H9 (cell line): ENCODE data around the gene SEMA4D. TPM values are rescaled to one million over a fixed set of nuclear protein-coding genes. Genes with fewer than 3 reads are reported as not detected.

ENCODE experiments used
- DNase-seq: peaks from one replicate; pipeline ENCODE4 v3.0.0-alpha.2; 2017
- H2AFZ ChIP-seq: one replicate; pipeline ENCODE4 v1.6.1; 2013; ENCODE audit warnings: mild to moderate bottlenecking, low read length, control low read depth, moderate library complexity
- H2AK5ac ChIP-seq: 2 replicates; pipeline ENCODE4 v1.6.1; 2013; ENCODE audit warnings: low read length, control low read depth, mixed read lengths; ENCODE audit not compliant: insufficient read length
- H2BK120ac ChIP-seq: one replicate; pipeline ENCODE4 v1.6.1; 2013; ENCODE audit warnings: low read depth, mild to moderate bottlenecking, low read length, control low read depth, inconsistent platforms; ENCODE audit not compliant: poor library complexity, severe bottlenecking
- H2BK12ac ChIP-seq: 2 replicates; pipeline ENCODE4 v1.6.1; 2013; ENCODE audit warnings: low read length, control low read depth, mixed read lengths, low read depth; ENCODE audit not compliant: insufficient read length
- H2BK15ac ChIP-seq: 2 replicates; pipeline ENCODE4 v1.6.1; 2013; ENCODE audit warnings: low read depth, low read length, control low read depth
- H2BK20ac ChIP-seq: one replicate; pipeline ENCODE4 v1.6.1; 2013; ENCODE audit warnings: low read depth, mild to moderate bottlenecking, low read length, control low read depth, inconsistent platforms; ENCODE audit not compliant: poor library complexity, severe bottlenecking
- H2BK5ac ChIP-seq: 2 replicates; pipeline ENCODE4 v1.6.1; 2013; ENCODE audit warnings: low read length, control low read depth, mixed read lengths; ENCODE audit not compliant: insufficient read length
- H3K14ac ChIP-seq: 2 replicates; pipeline ENCODE4 v1.6.1; 2013; ENCODE audit warnings: low read length, control low read depth; ENCODE audit not compliant: insufficient read depth
- H3K18ac ChIP-seq: 2 replicates; pipeline ENCODE4 v1.6.1; 2013; ENCODE audit warnings: low read depth, mild to moderate bottlenecking, mixed read lengths, low read length, control low read depth; ENCODE audit not compliant: insufficient read length
- H3K23ac ChIP-seq: 2 replicates; pipeline ENCODE4 v1.6.1; 2013; ENCODE audit warnings: low read length, control low read depth, mixed read lengths, low read depth; ENCODE audit not compliant: insufficient read length
- H3K23me2 ChIP-seq: 2 replicates; pipeline ENCODE4 v1.6.1; 2013; ENCODE audit warnings: low read depth, mild to moderate bottlenecking, mixed read lengths, low read length, control low read depth; ENCODE audit not compliant: insufficient read length, poor library complexity, severe bottlenecking
- H3K27ac ChIP-seq: 2 replicates; pipeline ENCODE4 v1.5.1; 2013; ENCODE audit warnings: low read length, control low read depth, mixed read lengths, low read depth; ENCODE audit not compliant: insufficient read length
- H3K27me3 ChIP-seq: 2 replicates; pipeline ENCODE4 v1.6.1; 2013; ENCODE audit warnings: low read length, control low read depth, inconsistent platforms; ENCODE audit not compliant: insufficient read depth
- H3K4ac ChIP-seq: 2 replicates; pipeline ENCODE4 v1.6.1; 2013; ENCODE audit warnings: low read depth, mild to moderate bottlenecking, control low read depth, inconsistent platforms, low read length, moderate library complexity
- H3K4me1 ChIP-seq: 2 replicates; pipeline ENCODE4 v1.6.1; 2013; ENCODE audit warnings: low read length, control low read depth, inconsistent platforms; ENCODE audit not compliant: insufficient read depth
- H3K4me2 ChIP-seq: 2 replicates; pipeline ENCODE4 v1.6.1; 2013; ENCODE audit warnings: low read length, control low read depth, mixed read lengths; ENCODE audit not compliant: insufficient read length, insufficient read depth
- H3K56ac ChIP-seq: 2 replicates; pipeline ENCODE4 v1.6.1; 2013; ENCODE audit warnings: low read depth, mild to moderate bottlenecking, mixed read lengths, low read length, control low read depth; ENCODE audit not compliant: insufficient read length
- H3K79me1 ChIP-seq: 2 replicates; pipeline ENCODE4 v1.6.1; 2013; ENCODE audit warnings: low read depth, mild to moderate bottlenecking, moderate library complexity, low read length, control low read depth, inconsistent platforms; ENCODE audit not compliant: insufficient read depth, poor library complexity, severe bottlenecking
- H3K79me2 ChIP-seq: 2 replicates; pipeline ENCODE4 v1.6.1; 2013; ENCODE audit warnings: low read length, control low read depth, inconsistent platforms; ENCODE audit not compliant: insufficient read depth
- H3K9ac ChIP-seq: 2 replicates; pipeline ENCODE4 v1.6.1; 2013; ENCODE audit warnings: low read length, control low read depth, mixed read lengths; ENCODE audit not compliant: insufficient read length; ENCODE audit errors: extremely low read depth
- H3K9me3 ChIP-seq: one replicate; pipeline ENCODE4 v1.6.1; 2013; ENCODE audit warnings: low read depth, low read length, inconsistent platforms; ENCODE audit not compliant: control insufficient read depth
- H3T11ph ChIP-seq: one replicate; pipeline ENCODE4 v1.6.1; 2013; ENCODE audit warnings: mild to moderate bottlenecking, low read length, control low read depth, inconsistent platforms
- H4K20me1 ChIP-seq: one replicate; pipeline ENCODE4 v1.6.1; 2013; ENCODE audit not compliant: control insufficient read depth, insufficient read length, insufficient read depth
- H4K5ac ChIP-seq: 2 replicates; pipeline ENCODE4 v1.6.1; 2013; ENCODE audit warnings: low read depth, mild to moderate bottlenecking, mixed read lengths, low read length, control low read depth; ENCODE audit not compliant: insufficient read length
- H4K8ac ChIP-seq: replicated peaks from 2 replicates; pipeline ENCODE4 v1.6.1; 2013; ENCODE audit warnings: low read length, control low read depth, mixed read lengths, low read depth; ENCODE audit not compliant: insufficient read length
- H4K91ac ChIP-seq: 2 replicates; pipeline ENCODE4 v1.6.1; 2013; ENCODE audit warnings: low read depth, mild to moderate bottlenecking, moderate library complexity, mixed read lengths, low read length, control low read depth; ENCODE audit not compliant: insufficient read length
- H3K27ac Mint-ChIP-seq, 3 experiments: 2 replicates in 2 of 3; 3 replicates in 1 of 3; pipeline ENCODE4 v1.8.0; 2020 to 2021; ENCODE audit warnings: mixed read lengths in 3 of 3, mild to moderate bottlenecking in 1 of 3, moderate library complexity in 1 of 3
- H3K27me3 Mint-ChIP-seq: 2 replicates; pipeline ENCODE4 v1.8.0; 2021; ENCODE audit warnings: low read depth, mild to moderate bottlenecking, moderate library complexity, mixed read lengths
- H3K36me3 Mint-ChIP-seq, 3 experiments: 2 replicates in 2 of 3; 3 replicates in 1 of 3; pipeline ENCODE4 v1.8.0; 2020 to 2021; ENCODE audit warnings: low read depth in 3 of 3, mixed read lengths in 3 of 3; ENCODE audit not compliant: insufficient read depth in 1 of 3
- H3K4me1 Mint-ChIP-seq, 2 experiments: 2 replicates each; pipeline ENCODE4 v1.8.0; 2020; ENCODE audit warnings: mixed read lengths in 2 of 2
- H3K4me3 Mint-ChIP-seq, 2 experiments: 2 replicates in 1 of 2; 3 replicates in 1 of 2; pipeline ENCODE4 v1.8.0; 2020 to 2021; ENCODE audit warnings: mild to moderate bottlenecking in 2 of 2, mixed read lengths in 2 of 2, moderate library complexity in 1 of 2
- H3K9me3 Mint-ChIP-seq, 2 experiments: 2 replicates in 1 of 2; 3 replicates in 1 of 2; pipeline ENCODE4 v1.8.0; 2020; ENCODE audit warnings: mild to moderate bottlenecking in 2 of 2, mixed read lengths in 2 of 2, moderate library complexity in 1 of 2
- WGBS: extraction: QIAGEN DNeasy Blood & Tissue Kit; methylation state at CpG from one replicate; pipeline ENCODE4 v1.1.7; 2013; ENCODE audit warnings: missing lambda C conversion rate, low lambda C conversion rate, mixed read lengths; ENCODE audit not compliant: insufficient read length; ENCODE audit errors: extremely low coverage; 5-methylcytosine and 5-hydroxymethylcytosine counted together
- total RNA-seq: library from RNA; stranded (reverse); gene quantifications from 2 replicates; pipeline ENCODE4 v1.2.1, GENCODE V29; 2021
- TF ChIP-seq, protein P1 (sequence below): fragments of 200-600 bp; sonication (generic); conservative IDR thresholded peaks from 3 replicates; pipeline ENCODE4 v1.8.0; 2021; ENCODE audit warnings: antibody characterized with exemption, mild to moderate bottlenecking

The SEMA4D gene
- total RNA-seq, 1 experiment from 2014 or later: 47.2 TPM

DNA sequence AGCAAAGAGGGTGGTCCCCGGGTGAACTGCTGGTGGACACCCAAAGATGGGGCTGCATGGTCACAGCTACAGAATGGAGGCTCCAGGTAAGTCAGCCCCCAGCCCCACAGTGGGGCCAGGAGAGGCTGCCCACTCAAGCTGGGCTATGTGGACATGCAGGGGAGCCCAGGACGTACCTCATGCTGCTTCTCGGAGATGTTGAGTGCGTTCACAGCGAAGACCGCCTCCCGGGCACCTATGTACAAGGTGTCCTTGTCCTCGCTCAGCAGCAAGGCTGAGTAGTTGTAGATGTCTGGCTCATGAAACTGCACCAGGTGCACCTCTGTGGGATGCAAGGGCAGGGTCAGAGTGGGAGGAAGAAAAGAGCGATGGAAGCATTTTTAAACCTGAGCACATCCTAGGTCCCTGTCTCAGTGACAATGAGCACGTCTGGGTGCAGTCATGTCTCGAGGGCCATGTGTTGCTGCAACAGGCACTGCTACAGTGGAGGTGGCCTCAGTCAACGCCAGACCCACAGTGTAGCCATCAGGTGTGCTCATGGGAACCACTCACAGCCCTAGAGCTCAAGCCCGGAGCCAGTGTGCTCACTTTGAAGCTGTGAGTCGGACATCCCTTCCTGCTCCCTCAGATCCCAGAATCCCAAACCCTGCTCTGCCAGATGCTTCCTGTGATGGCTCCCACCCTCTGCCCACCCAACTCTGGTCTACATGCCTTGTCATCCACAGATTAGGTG is 95.1 kb downstream of the SEMA4D start:
- Histone ChIP-seq H2BK20ac (no peak overlapping the region), H3K79me1 (no peaks in the 10 kb centered on the region), H2AK5ac (no peak overlapping the region), H3K4me2 (no peak overlapping the region), H4K20me1 (no peaks in the 10 kb centered on the region), H3K9ac (no peak overlapping the region), H3K27ac (no peak overlapping the region), H3K14ac (no peak overlapping the region), H3K23ac (no peak overlapping the region), H2BK12ac (no peak overlapping the region), H2BK15ac (no peak overlapping the region), H3K4ac (no peak overlapping the region), H3K79me2 (no peaks in the 10 kb centered on the region; the same call in 1 of the 2 replicates), H2BK5ac (no peak overlapping the region), H4K91ac (no peak overlapping the region), H2BK120ac (no peak overlapping the region), H3T11ph (no peak overlapping the region), H3K18ac (no peak overlapping the region), H3K56ac (no peak overlapping the region), H4K8ac (no peak overlapping the region), H3K23me2 (no peaks in the 10 kb centered on the region), H4K5ac (no peak overlapping the region), H3K4me1 (no peaks in the 10 kb centered on the region), H3K27me3 (no peaks in the 10 kb centered on the region), H2AFZ (no peak overlapping the region), H3K9me3 (no peaks in the 10 kb centered on the region)
- no peaks in the 10 kb centered on the region; a peak in 1 of 5 replicates for H3K9me3 Mint-ChIP-seq
- H3K36me3 Mint-ChIP-seq: peaks cover 23 to 60% (median 47%) of the 10 kb centered on the region in 3 experiments
- H3K27me3 Mint-ChIP-seq: no peaks in the 10 kb centered on the region; the same call in 1 of the 2 replicates
- no CpG with 5 or more reads among the region's 14 CpGs for WGBS
- TF ChIP-seq, protein P1, sequence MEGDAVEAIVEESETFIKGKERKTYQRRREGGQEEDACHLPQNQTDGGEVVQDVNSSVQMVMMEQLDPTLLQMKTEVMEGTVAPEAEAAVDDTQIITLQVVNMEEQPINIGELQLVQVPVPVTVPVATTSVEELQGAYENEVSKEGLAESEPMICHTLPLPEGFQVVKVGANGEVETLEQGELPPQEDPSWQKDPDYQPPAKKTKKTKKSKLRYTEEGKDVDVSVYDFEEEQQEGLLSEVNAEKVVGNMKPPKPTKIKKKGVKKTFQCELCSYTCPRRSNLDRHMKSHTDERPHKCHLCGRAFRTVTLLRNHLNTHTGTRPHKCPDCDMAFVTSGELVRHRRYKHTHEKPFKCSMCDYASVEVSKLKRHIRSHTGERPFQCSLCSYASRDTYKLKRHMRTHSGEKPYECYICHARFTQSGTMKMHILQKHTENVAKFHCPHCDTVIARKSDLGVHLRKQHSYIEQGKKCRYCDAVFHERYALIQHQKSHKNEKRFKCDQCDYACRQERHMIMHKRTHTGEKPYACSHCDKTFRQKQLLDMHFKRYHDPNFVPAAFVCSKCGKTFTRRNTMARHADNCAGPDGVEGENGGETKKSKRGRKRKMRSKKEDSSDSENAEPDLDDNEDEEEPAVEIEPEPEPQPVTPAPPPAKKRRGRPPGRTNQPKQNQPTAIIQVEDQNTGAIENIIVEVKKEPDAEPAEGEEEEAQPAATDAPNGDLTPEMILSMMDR: no peak
- H3K4me1 Mint-ChIP-seq: no peaks in the 10 kb centered on the region
- DNase-seq: no peak
- H3K27ac Mint-ChIP-seq: peak overlapping the region in 1 of 3 experiments; percentile 49; a peak in 1 of 7 replicates
- H3K4me3 Mint-ChIP-seq: no peak overlapping the region
